Ascending aorta (tissue), 2 donors: Measurements from ENCODE around the gene ADAMTS14. TPM values are rescaled to one million over a fixed set of nuclear protein-coding genes. Genes with fewer than 3 reads are reported as not detected.

ENCODE experiments used
- DNase-seq, 2 donors: peaks; one replicate each; pipeline ENCODE4 v3.0.0-alpha.2; 2019; ENCODE audit warnings: low spot score in 2 of 2
- H3K27ac ChIP-seq, 2 donors: fragments of 200-600 bp; sonication (generic); one replicate each; pipeline ENCODE4 v1.5.1; 2016 to 2017; ENCODE audit warnings: mild to moderate bottlenecking in 1 of 2
- H3K27me3 ChIP-seq: fragments of 200-600 bp; sonication (generic); one replicate; pipeline ENCODE4 v1.5.1; 2017
- H3K36me3 ChIP-seq, 2 donors: fragments of 200-600 bp; sonication (generic); one replicate each; pipeline ENCODE4 v1.5.1; 2016
- H3K4me1 ChIP-seq, 2 donors: fragments of 200-600 bp; sonication (generic); one replicate each; pipeline ENCODE4 v1.5.1; 2016 to 2017; ENCODE audit warnings: mild to moderate bottlenecking in 1 of 2
- H3K4me3 ChIP-seq, 2 donors: fragments of 200-600 bp; sonication (generic); one replicate each; pipeline ENCODE4 v1.5.1; 2016 to 2017; ENCODE audit warnings: mild to moderate bottlenecking in 1 of 2
- H3K9me3 ChIP-seq, 2 donors: fragments of 200-600 bp; sonication (generic); one replicate each; pipeline ENCODE4 v1.5.1; 2016
- CTCF ChIP-seq, 3 experiments: fragments of 200-600 bp in 2 of 3; fragments of 450-650 bp in 1 of 3; sonication (generic) in 2 of 3; IDR thresholded peaks; one replicate each; pipeline ENCODE4 v1.5.1; 2016 to 2019; ENCODE audit warnings: antibody characterized with exemption in 3 of 3, mild to moderate bottlenecking in 1 of 3, moderate library complexity in 1 of 3
- intact Hi-C: fragments of 100-400 bp; cut with DNase I; formaldehyde crosslinking; loops from one replicate; pipeline ENCODE4 v1.15.1; 2023
- total RNA-seq: library from RNA; depleted of rRNA; stranded (reverse); fragments of >200 nt; gene quantifications from one replicate; pipeline ENCODE4 v1.1.0, GENCODE V29; 2016

The ADAMTS14 gene
- total RNA-seq, 1 donor from 2014 or later, result 0.32 TPM

DNA sequence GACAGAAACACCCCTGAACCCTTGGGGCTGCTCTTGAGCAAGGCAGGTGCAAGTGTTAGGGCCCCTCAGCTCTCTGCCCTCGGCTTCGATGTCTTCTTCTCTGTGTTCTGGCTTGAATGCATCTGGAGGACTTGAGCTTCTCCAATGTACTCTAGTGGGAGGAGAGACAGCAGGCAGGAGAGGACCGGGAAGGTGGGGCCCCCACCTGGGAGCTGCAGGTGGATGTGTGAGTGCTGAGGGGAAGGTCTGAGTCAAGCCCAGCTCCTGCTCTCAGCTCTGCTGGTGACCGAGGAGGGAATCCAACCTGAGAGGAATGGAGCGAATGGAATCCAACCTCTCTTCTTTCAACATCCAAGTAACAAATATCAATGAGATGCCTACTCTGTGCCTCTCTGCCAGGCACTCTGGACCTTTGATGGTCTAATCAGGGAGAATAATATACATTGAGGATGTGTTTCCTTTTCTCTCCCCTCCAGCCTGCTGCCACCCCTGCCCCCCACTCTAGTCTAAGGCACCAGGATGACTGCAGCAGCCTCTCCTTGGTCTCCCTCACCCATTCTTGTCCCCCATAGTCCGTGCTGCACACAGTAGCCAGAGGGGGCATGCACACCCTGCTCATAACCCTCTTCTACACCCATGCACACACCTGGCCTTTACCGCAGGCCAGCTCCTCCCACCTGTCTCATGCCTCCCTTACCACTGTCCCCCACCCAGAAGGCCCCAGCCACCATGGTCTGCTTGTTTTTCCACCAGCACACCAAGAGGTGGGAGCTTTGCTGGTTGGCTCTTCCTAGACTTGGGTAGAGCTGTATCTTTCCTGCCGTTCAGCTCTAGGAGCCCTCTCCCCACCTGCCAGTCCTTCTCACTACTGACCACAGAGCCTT lies 99.2 kb downstream of the ADAMTS14 start:
- H3K27me3 ChIP-seq, result no peaks in the 10 kb centered on the region
- intact Hi-C loops, result no loop called here
- TF ChIP-seq CTCF (IDR thresholded peaks at IDR 0.05), result no peak
- H3K27ac ChIP-seq, result no peak overlapping the region
- H3K4me3 ChIP-seq, result no peak overlapping the region
- no peaks in the 10 kb centered on the region for H3K9me3 ChIP-seq
- peak in 1 of 2 donors; percentile 34 for DNase-seq
- H3K4me1 ChIP-seq, result no peaks in the 10 kb centered on the region
- H3K36me3 ChIP-seq, result no peaks in the 10 kb centered on the region

DNA sequence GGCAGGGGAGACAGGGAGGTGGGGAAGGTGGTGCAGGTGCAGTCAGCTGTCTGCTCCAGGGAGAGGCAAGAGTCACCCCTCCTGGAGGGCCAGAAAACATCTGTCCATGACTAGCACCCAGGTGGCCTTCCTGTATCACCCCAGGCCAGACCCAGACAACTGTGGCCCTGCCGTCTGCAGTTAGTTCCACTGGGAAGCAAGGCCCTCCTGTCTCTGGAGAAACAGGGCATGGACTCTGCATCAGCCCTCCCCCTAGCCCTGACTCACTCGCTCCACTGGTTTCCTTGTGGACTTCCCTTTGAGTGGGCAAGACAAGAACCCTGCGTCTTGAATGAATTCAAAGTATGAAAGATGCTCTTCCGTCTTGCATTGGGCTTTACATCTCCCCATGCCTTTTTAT lies 100.3 kb downstream of the ADAMTS14 start:
- Histone ChIP-seq H3K27ac (no peak overlapping the region), H3K27me3 (no peaks in the 10 kb centered on the region), H3K4me3 (no peak overlapping the region), H3K36me3 (no peaks in the 10 kb centered on the region), H3K4me1 (no peaks in the 10 kb centered on the region), H3K9me3 (no peaks in the 10 kb centered on the region)
- peak in 1 of 2 donors; percentile 56 for DNase-seq
- TF ChIP-seq CTCF (IDR thresholded peaks at IDR 0.05), result no peak
- intact Hi-C loops, result no loop called here

DNA sequence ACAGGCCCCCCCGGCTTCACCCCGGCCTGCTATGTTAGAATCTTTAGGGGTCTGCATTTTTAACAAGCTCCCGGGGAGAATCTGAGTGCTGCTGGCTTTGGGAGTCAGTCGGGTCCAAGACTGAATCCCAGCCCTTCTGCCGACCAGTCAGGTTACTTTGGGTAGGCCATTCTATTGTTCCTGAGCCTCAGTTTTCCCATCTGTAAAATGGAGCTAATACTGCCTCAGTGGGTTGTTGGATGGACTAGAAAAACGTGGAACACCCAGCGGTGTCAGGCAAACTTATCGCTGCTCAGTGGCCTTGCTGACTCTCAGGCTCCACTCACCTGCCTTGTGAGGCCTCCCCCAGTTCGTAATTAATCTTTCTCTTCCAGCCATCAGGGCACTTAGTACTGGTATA lies 101.2 kb downstream of the ADAMTS14 start:
- H3K9me3 ChIP-seq, result no peaks in the 10 kb centered on the region
- intact Hi-C loops, result no loop called here
- H3K36me3 ChIP-seq, result no peaks in the 10 kb centered on the region
- H3K4me1 ChIP-seq, result no peaks in the 10 kb centered on the region
- H3K4me3 ChIP-seq, result no peak overlapping the region
- H3K27ac ChIP-seq, result no peak overlapping the region
- no peaks in the 10 kb centered on the region for H3K27me3 ChIP-seq
- no peak for TF ChIP-seq CTCF (IDR thresholded peaks at IDR 0.05)
- peak in 1 of 2 donors; percentile 38 for DNase-seq

DNA sequence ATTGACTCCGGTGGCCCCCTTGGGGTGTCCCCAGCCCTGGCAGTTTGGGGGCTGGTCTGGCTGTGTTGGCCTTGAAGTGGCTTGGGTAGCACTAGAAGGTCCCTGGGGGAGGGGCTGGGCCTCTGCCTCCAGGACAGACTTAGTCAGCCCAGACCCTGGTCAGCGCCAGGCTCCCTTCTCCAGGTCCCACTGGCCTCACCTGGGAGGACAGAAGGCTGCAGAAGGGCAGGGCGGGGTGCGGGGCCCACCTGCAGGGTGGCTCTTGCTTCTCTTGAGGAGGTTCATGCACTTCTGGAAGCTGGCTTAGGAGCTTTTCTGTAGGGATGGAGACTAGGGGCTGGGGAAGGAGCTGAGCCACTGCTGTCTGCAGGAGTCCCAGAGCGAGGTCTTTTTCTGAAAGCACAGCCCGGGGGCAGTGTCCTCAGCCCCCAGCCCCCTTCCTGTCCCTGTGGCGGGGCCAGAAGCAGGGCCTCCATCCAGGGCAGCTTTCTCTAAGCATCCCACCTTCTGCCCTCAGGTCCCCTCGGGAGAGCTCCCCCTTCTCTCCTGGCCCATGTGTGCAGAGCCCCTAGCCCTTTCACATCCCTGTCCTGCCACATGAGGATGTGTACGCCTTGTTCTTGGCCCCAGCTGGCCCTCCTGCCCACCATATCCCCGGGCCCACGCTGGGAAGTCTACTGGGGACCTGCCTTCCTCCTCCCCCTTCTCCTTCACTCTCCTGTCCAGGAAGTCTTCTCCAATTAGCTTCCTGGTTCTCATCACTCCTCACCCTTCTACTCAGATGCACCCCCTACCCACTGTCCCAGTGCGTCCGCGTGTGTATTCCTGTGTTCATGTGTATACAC lies 101.9 kb downstream of the ADAMTS14 start:
- H3K27ac ChIP-seq, result no peak overlapping the region
- intact Hi-C loops, result no loop called here

More for the DNA sequence above, 101.9 kb downstream of the ADAMTS14 start:
- H3K36me3 ChIP-seq, result no peaks in the 10 kb centered on the region
- no peaks in the 10 kb centered on the region for H3K9me3 ChIP-seq
- H3K27me3 ChIP-seq, result no peaks in the 10 kb centered on the region
- no peak for TF ChIP-seq CTCF (IDR thresholded peaks at IDR 0.05)
- no peaks in the 10 kb centered on the region for H3K4me1 ChIP-seq
- H3K4me3 ChIP-seq, result no peak overlapping the region
- DNase-seq, result peak in 1 of 2 donors; percentile 52
